ENCODE data around the gene OXLD1.

The OXLD1 gene

GRCh38 chr17:81666342-81667191, at the start of gene OXLD1, which contains the start of gene CCDC137:
Gene OXLD1 (minus strand): TSS chr17:81666605. CDS start chr17:81666577, 28 bp downstream.
Gene CCDC137 (plus strand): TSS chr17:81666737. CDS start chr17:81666767, 30 bp downstream.
- peak; percentile 83 for DNase-seq

GRCh38 chr17:81715107-81715871, 48.9 kb upstream of the OXLD1 start:
- no peak for DNase-seq

- no peak for DNase-seq
These were observed 48.2 kb upstream of the OXLD1 start for GRCh38 chr17:81714412-81715106.

- DNase-seq, result no peak
These were observed 47.4 kb upstream of the OXLD1 start for GRCh38 chr17:81713556-81714411.

- no peak for DNase-seq
These were observed 46.7 kb upstream of the OXLD1 start for GRCh38 chr17:81713004-81713555.

GRCh38 chr17:81712468-81713003, 46.1 kb upstream of the OXLD1 start:
- DNase-seq, result no peak

GRCh38 chr17:81711814-81712467, 45.5 kb upstream of the OXLD1 start, which contains the start of gene SLC25A10:
Gene SLC25A10 (plus strand): TSS chr17:81712284. CDS start chr17:81712427, 143 bp downstream.
- peak; percentile 55 for DNase-seq

GRCh38 chr17:81710514-81711308, 44.3 kb upstream of the OXLD1 start:
- DNase-seq, result no peak

GRCh38 chr17:81708739-81709185, 42.4 kb upstream of the OXLD1 start:
- DNase-seq, result no peak

- DNase-seq, result no peak
These were observed 41.6 kb upstream of the OXLD1 start for GRCh38 chr17:81707725-81708646.

- DNase-seq, result no peak
These were observed 40.6 kb upstream of the OXLD1 start for GRCh38 chr17:81706757-81707624.

GRCh38 chr17:81706232-81706611, 39.8 kb upstream of the OXLD1 start:
- DNase-seq, result no peak

- DNase-seq, result no peak
These were observed 39.3 kb upstream of the OXLD1 start for GRCh38 chr17:81705518-81706231.

GRCh38 chr17:81703747-81704654, 37.6 kb upstream of the OXLD1 start:
- no peak for DNase-seq

GRCh38 chr17:81702934-81703746, 36.7 kb upstream of the OXLD1 start, which contains the start of gene MRPL12:
Gene MRPL12 (plus strand): TSS chr17:81703367. CDS start chr17:81703502, 135 bp downstream.
- DNase-seq, result peak; percentile 87

Data from NCI-H526 treated with DMSO at 0.1 percent for 48 hours (cell line).